K562 (cell line): ENCODE results near the gene ARL6IP4. TPM values are rescaled to one million over a fixed set of nuclear protein-coding genes. Genes with fewer than 3 reads are reported as not detected.

Source experiments
- BRF1 ChIP-seq: IDR thresholded peaks from 3 replicates; pipeline ENCODE4 v1.6.1; 2011; ENCODE audit warnings: borderline replicate concordance, mild to moderate bottlenecking; ENCODE audit not compliant: insufficient read length; ENCODE audit errors: extremely low read depth
- C11orf30 ChIP-seq: fragments of 450-650 bp; IDR thresholded peaks from 2 replicates; pipeline ENCODE4 v1.6.1; 2016; ENCODE audit warnings: low read depth, mild to moderate bottlenecking
- CHD1 ChIP-seq: fragments of 200-600 bp; sonication (generic); IDR thresholded peaks from one replicate; pipeline ENCODE4 v1.6.1; 2012; ENCODE audit warnings: mild to moderate bottlenecking, moderate library complexity, low read length, inconsistent platforms
- ESRRA ChIP-seq: fragments of 450-650 bp; IDR thresholded peaks from 2 replicates; pipeline ENCODE4 v1.6.1; 2014; ENCODE audit warnings: low read depth, mild to moderate bottlenecking, moderate library complexity, borderline replicate concordance
- ETV6 ChIP-seq, 3 experiments: fragments of 150-350 bp in 1 of 3; sonication (generic) in 1 of 3; formaldehyde crosslinking in 1 of 3; IDR thresholded peaks; 2 replicates each; pipeline versions ENCODE4 v1.6.1 to v1.8.0; 2014 to 2022; ENCODE audit warnings: borderline replicate concordance in 2 of 3, low read depth in 2 of 3, antibody characterized with exemption in 1 of 3, low read length in 1 of 3, mild to moderate bottlenecking in 1 of 3, missing genetic modification reagents in 1 of 3
- GMEB1 ChIP-seq: fragments of 250-450 bp; sonication (Bioruptor Pico); IDR thresholded peaks from 2 replicates; pipeline ENCODE4 v1.4.0; 2020; ENCODE audit warnings: mild to moderate bottlenecking
- RAD21 ChIP-seq, 2 experiments: fragments of 250-450 bp in 1 of 2; fragments of 450-650 bp in 1 of 2; sonication (Bioruptor Pico) in 1 of 2; formaldehyde crosslinking in 1 of 2; IDR thresholded peaks in 1 of 2; conservative IDR thresholded peaks in 1 of 2; 2 replicates each; pipeline versions ENCODE4 v1.4.0 to v1.8.0; 2020 to 2022; ENCODE audit warnings: mild to moderate bottlenecking in 2 of 2, moderate library complexity in 1 of 2
- SMARCA5 ChIP-seq: fragments of 450-650 bp; IDR thresholded peaks from 2 replicates; pipeline ENCODE4 v1.6.1; 2016
- SPI1 ChIP-seq: IDR thresholded peaks from 2 replicates; pipeline ENCODE4 v1.6.1; 2011; ENCODE audit warnings: low read depth, low read length, control low read depth, borderline replicate concordance
- U2AF2 ChIP-seq: fragments of 200-400 bp; formaldehyde crosslinking; optimal IDR thresholded peaks from 2 replicates; pipeline ENCODE3; 2017; ENCODE audit warnings: low read depth, mild to moderate bottlenecking, low read length
- ZEB2 ChIP-seq: fragments of 450-650 bp; IDR thresholded peaks from 2 replicates; pipeline ENCODE4 v1.6.1; 2016
- polyA plus RNA-seq, 8 experiments: library from polyadenylated mRNA; depleted of rRNA in 4 of 8; stranded (reverse) in 5 of 8; unstranded in 3 of 8; fragments of >200 nt; fragmentation: Nextera tagmentation in 2 of 8; fragmentation: Illumina TruSeq in 1 of 8; extraction: Ambion mirVana in 2 of 8; extraction: Trizol in 1 of 8; gene quantifications; 2 replicates each; pipeline versions ENCODE4 v1.2.1 to v1.2.3, GENCODE V29; 2011 to 2014; ENCODE audit warnings: inconsistent platforms in 1 of 8, missing spikeins in 1 of 8
- total RNA-seq, 7 experiments: library from RNA; depleted of rRNA in 6 of 7; stranded (reverse); fragments of >200 nt in 6 of 7; fragmentation: Illumina TruSeq in 2 of 7; extraction: Trizol in 2 of 7; gene quantifications; 2 replicates each; pipeline versions ENCODE4 v1.2.1 to v1.2.3, GENCODE V29; 2011 to 2021; ENCODE audit warnings: low replicate concordance in 1 of 7
- TF ChIP-seq, protein P1 (sequence below): sonication (generic); formaldehyde crosslinking; IDR thresholded peaks from 2 replicates; pipeline ENCODE4 v1.8.0; 2023; ENCODE audit warnings: missing genetic modification reagents, mild to moderate bottlenecking, borderline replicate concordance
- TF ChIP-seq, protein P2 (sequence below): IDR thresholded peaks from 2 replicates; pipeline ENCODE4 v1.6.1; 2012; ENCODE audit warnings: low read depth, low read length, improper control_type of control experiment, borderline replicate concordance
- TF ChIP-seq, protein P3 (sequence below): sonication (generic); formaldehyde crosslinking; IDR thresholded peaks from 2 replicates; pipeline ENCODE4 v1.8.1; 2022; ENCODE audit warnings: missing genetic modification reagents

ARL6IP4 gene
- total and polyA plus RNA-seq, 9 of the 15 experiments (the other 6 are each of a cell fraction or from before 2014, with no cell fraction given) = 2.4 to 255 (median 151) TPM

GRCh38 chr12:122980183-122981035 lies at the start of gene ARL6IP4 (continued):
- TF ChIP-seq RAD21 (CRISPR knock-in tag; conservative IDR thresholded peaks at IDR 0.05 in 1 of 2, IDR thresholded peaks at IDR 0.05 in 1 of 2) (peak in 1 of 2 experiments; percentile 25; a peak in 2 of 4 replicates), C11orf30 (peak; percentile 73), U2AF2 (no peak), CHD1 (peak; percentile 60), SPI1 (peak; percentile 21; the same call in 1 of the 2 replicates), BRF1 (no peak), ZEB2 (peak; percentile 89), SMARCA5 (no peak), ETV6 (IDR thresholded peaks at IDR 0.05; ENCODE audit: borderline replicate concordance in 1 of 2, low read depth in 2 of 2, low read length in 1 of 2) (no peak), ETV6 (CRISPR knock-in tag; IDR thresholded peaks at IDR 0.05; ENCODE audit: borderline replicate concordance) (0 out of 2 replicates have a peak, but pooled peaks have one; percentile 29), ESRRA (peak; percentile 37; the same call in 1 of the 2 replicates), GMEB1 (CRISPR knock-in tag) (peak; percentile 58)
- TF ChIP-seq, protein P1, sequence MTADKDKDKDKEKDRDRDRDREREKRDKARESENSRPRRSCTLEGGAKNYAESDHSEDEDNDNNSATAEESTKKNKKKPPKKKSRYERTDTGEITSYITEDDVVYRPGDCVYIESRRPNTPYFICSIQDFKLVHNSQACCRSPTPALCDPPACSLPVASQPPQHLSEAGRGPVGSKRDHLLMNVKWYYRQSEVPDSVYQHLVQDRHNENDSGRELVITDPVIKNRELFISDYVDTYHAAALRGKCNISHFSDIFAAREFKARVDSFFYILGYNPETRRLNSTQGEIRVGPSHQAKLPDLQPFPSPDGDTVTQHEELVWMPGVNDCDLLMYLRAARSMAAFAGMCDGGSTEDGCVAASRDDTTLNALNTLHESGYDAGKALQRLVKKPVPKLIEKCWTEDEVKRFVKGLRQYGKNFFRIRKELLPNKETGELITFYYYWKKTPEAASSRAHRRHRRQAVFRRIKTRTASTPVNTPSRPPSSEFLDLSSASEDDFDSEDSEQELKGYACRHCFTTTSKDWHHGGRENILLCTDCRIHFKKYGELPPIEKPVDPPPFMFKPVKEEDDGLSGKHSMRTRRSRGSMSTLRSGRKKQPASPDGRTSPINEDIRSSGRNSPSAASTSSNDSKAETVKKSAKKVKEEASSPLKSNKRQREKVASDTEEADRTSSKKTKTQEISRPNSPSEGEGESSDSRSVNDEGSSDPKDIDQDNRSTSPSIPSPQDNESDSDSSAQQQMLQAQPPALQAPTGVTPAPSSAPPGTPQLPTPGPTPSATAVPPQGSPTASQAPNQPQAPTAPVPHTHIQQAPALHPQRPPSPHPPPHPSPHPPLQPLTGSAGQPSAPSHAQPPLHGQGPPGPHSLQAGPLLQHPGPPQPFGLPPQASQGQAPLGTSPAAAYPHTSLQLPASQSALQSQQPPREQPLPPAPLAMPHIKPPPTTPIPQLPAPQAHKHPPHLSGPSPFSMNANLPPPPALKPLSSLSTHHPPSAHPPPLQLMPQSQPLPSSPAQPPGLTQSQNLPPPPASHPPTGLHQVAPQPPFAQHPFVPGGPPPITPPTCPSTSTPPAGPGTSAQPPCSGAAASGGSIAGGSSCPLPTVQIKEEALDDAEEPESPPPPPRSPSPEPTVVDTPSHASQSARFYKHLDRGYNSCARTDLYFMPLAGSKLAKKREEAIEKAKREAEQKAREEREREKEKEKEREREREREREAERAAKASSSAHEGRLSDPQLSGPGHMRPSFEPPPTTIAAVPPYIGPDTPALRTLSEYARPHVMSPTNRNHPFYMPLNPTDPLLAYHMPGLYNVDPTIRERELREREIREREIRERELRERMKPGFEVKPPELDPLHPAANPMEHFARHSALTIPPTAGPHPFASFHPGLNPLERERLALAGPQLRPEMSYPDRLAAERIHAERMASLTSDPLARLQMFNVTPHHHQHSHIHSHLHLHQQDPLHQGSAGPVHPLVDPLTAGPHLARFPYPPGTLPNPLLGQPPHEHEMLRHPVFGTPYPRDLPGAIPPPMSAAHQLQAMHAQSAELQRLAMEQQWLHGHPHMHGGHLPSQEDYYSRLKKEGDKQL (CRISPR knock-in tag) = no peak
- TF ChIP-seq, protein P2, sequence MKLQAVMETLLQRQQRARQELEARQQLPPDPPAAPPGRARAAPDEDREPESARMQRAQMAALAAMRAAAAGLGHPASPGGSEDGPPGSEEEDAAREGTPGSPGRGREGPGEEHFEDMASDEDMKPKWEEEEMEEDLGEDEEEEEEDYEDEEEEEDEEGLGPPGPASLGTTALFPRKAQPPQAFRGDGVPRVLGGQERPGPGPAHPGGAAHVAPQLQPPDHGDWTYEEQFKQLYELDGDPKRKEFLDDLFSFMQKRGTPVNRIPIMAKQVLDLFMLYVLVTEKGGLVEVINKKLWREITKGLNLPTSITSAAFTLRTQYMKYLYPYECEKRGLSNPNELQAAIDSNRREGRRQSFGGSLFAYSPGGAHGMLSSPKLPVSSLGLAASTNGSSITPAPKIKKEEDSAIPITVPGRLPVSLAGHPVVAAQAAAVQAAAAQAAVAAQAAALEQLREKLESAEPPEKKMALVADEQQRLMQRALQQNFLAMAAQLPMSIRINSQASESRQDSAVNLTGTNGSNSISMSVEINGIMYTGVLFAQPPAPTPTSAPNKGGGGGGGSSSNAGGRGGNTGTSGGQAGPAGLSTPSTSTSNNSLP = no peak
- TF ChIP-seq, protein P3, sequence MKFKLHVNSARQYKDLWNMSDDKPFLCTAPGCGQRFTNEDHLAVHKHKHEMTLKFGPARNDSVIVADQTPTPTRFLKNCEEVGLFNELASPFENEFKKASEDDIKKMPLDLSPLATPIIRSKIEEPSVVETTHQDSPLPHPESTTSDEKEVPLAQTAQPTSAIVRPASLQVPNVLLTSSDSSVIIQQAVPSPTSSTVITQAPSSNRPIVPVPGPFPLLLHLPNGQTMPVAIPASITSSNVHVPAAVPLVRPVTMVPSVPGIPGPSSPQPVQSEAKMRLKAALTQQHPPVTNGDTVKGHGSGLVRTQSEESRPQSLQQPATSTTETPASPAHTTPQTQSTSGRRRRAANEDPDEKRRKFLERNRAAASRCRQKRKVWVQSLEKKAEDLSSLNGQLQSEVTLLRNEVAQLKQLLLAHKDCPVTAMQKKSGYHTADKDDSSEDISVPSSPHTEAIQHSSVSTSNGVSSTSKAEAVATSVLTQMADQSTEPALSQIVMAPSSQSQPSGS (CRISPR knock-in tag) = no peak
